Left ventricle myocardium inferior (tissue), 1 donor: ENCODE data around the gene NKPD1. TPM values are rescaled to one million over a fixed set of nuclear protein-coding genes. Genes with fewer than 3 reads are reported as not detected.

ENCODE experiments used
- DNase-seq: peaks from one replicate; pipeline ENCODE4 v3.0.0-alpha.2; 2020
- H3K27ac ChIP-seq: fragments of 200-600 bp; replicated peaks from 2 replicates; pipeline ENCODE4 v1.8.0; 2021
- H3K27me3 ChIP-seq: fragments of 200-600 bp; 2 replicates; pipeline ENCODE4 v1.8.0; 2021; ENCODE audit warnings: low read depth
- H3K36me3 ChIP-seq: fragments of 200-600 bp; 2 replicates; pipeline ENCODE4 v1.8.0; 2021
- H3K4me1 ChIP-seq: fragments of 200-600 bp; 2 replicates; pipeline ENCODE4 v1.8.0; 2021
- H3K4me3 ChIP-seq: fragments of 200-600 bp; 2 replicates; pipeline ENCODE4 v1.8.0; 2021; ENCODE audit warnings: mild to moderate bottlenecking, moderate library complexity
- H3K9me3 ChIP-seq: fragments of 200-600 bp; replicated peaks from 2 replicates; pipeline ENCODE4 v1.8.0; 2021
- intact Hi-C: fragments of 100-400 bp; cut with micrococcal nuclease; formaldehyde crosslinking; loops from one replicate; pipeline ENCODE4 v1.11.0; 2022
- total RNA-seq: library from RNA; stranded (reverse); fragmentation: NEBNext Ultra II Directional; extraction: Animal tissue kit (Norgen Biotek cat#: 25700); gene quantifications from one replicate; pipeline ENCODE4 v1.2.1, GENCODE V29; 2021
- TF ChIP-seq, protein P1 (sequence below): fragments of 200-600 bp; IDR thresholded peaks from 2 replicates; pipeline ENCODE4 v1.8.0; 2021; ENCODE audit warnings: antibody characterized with exemption, mild to moderate bottlenecking, borderline replicate concordance
- donor health status: DM: no; HTN: yes; CAD: no; lungs with severe emphysema.

NKPD1 gene
- total RNA-seq, 1 donor from 2014 or later: 0.05 TPM

DNA sequence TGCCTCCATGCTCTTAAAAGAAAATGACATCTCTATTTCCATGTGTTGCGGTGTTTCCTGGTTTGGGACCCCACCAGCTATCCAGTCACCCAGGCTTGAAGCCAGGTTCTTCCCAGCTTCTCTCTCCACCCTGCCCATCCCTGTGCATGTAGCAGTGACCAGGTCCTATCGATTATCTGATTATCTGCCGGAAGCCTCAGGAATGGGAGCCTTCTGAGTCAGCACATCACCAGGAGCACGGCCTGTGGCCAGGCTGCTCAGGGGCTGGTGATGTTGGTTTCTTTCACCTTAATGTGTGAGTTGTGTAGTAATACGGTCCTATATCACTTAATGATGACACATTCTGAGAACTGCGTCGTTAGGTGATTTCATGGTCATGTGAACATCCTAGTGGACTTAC, 34.1 kb downstream of the NKPD1 start:
- Histone ChIP-seq H3K9me3 (no peaks in the 10 kb centered on the region), H3K4me3 (no peak overlapping the region), H3K27me3 (no peaks in the 10 kb centered on the region), H3K4me1 (peaks cover 5% of the 10 kb centered on the region), H3K27ac (no peak overlapping the region), H3K36me3 (peaks cover 14% of the 10 kb centered on the region)
- TF ChIP-seq, protein P1, sequence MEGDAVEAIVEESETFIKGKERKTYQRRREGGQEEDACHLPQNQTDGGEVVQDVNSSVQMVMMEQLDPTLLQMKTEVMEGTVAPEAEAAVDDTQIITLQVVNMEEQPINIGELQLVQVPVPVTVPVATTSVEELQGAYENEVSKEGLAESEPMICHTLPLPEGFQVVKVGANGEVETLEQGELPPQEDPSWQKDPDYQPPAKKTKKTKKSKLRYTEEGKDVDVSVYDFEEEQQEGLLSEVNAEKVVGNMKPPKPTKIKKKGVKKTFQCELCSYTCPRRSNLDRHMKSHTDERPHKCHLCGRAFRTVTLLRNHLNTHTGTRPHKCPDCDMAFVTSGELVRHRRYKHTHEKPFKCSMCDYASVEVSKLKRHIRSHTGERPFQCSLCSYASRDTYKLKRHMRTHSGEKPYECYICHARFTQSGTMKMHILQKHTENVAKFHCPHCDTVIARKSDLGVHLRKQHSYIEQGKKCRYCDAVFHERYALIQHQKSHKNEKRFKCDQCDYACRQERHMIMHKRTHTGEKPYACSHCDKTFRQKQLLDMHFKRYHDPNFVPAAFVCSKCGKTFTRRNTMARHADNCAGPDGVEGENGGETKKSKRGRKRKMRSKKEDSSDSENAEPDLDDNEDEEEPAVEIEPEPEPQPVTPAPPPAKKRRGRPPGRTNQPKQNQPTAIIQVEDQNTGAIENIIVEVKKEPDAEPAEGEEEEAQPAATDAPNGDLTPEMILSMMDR: no peak
- intact Hi-C loops: no loop called here
- DNase-seq: no peak

DNA sequence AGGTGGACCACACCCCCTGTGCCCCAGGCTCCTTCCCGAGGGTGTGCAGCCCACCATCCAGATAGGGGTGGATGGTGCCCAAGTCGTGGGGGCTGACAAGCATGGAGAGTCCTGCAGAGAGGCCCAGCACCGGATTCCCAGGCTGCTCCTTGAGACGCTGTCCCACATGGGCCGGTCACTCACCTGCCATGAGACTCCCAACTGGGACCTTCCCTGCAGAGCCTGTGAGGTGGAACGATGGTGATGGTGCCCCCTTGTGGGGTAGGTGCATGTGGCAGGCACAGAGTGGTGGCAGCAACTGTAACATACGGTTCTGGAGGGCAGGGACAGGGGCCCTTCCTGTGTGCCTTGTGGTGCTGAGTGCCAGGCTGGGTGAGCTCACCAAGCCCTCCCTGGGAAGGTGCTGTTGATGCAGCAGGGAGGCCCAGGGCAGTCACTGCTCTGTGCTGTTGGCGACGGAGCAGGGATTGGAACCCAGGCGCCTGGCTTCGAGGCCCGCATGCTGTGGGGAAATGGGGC, 34.7 kb downstream of the NKPD1 start:
- Histone ChIP-seq H3K4me3 (no peak overlapping the region), H3K36me3 (peaks cover 14% of the 10 kb centered on the region), H3K27me3 (no peaks in the 10 kb centered on the region), H3K9me3 (no peaks in the 10 kb centered on the region), H3K27ac (no peak overlapping the region), H3K4me1 (peaks cover 5% of the 10 kb centered on the region)
- TF ChIP-seq, protein P1: peak; percentile 74
- DNase-seq: peak; percentile 31
- intact Hi-C loops: no loop called here

DNA sequence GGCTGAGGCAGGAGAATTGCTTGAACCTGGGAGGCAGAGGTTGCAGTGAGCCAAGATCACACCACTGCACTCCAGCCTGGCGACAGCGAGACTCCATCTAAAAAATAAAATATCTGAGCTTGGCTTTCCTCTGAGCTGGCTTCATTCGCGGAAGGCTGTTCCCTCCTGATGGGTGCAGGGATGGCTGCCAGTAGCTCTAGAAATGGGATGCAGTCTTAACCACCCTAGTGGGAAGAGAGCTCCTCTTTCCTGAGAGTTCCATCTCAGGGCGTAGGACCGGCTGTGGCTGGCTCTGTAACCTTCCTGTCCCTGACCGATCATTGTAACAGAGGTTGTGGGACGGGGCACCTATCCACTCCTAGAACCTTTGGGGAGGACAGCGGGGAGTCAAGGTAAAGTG, 35.4 kb downstream of the NKPD1 start:
- no peak for DNase-seq
- H3K4me3 ChIP-seq: no peak overlapping the region
- H3K9me3 ChIP-seq: no peaks in the 10 kb centered on the region
- intact Hi-C loops: no loop called here
- no peak overlapping the region for H3K27ac ChIP-seq
- TF ChIP-seq, protein P1: no peak
- H3K4me1 ChIP-seq: peaks cover 5% of the 10 kb centered on the region
- peaks cover 14% of the 10 kb centered on the region for H3K36me3 ChIP-seq
- H3K27me3 ChIP-seq: no peaks in the 10 kb centered on the region

DNA sequence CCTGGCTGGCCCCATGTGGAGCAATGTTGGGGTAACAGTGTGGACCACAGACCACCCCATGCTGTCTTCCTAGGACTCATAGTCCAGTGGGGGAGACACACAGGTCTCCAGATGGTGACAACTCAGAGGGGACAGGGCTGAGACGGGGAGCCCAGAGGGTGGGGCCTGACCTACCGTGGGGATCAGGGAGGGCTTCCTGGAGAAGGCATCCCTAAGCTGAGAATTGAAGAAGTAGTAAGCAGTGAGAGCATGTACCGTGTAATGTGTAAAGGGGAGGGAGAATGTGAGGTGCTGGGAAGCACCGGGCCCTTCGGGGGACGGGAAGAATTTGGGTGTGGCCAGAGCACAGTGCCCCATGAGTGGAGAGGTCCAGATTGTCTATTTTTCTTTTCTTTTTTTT, 36.8 kb downstream of the NKPD1 start:
- H3K36me3 ChIP-seq: peaks cover 14% of the 10 kb centered on the region
- no peak for DNase-seq

DNA sequence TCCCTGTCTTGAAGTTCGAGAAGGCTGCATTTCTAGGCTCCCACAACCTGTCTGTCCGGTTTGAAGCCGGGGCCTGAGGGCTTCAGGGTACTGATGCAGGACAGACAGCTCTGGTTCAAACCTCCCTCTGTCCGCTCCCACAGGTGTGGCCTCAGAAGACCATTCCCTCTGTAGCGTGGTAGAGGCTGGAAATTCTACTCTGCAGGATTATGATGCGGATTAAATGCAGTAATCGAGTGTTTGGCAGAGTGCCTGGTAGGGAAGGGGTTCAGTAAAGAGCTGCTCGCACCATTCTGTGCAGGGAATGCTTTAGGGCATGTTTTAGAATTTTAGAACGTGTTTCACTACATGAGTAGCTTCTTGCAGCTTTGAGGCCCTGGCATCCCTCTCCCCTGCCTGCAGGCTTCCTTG, 37.3 kb downstream of the NKPD1 start:
- H3K27ac ChIP-seq: no peak overlapping the region
- TF ChIP-seq, protein P1: no peak
- intact Hi-C loops: no loop called here
- no peaks in the 10 kb centered on the region for H3K27me3 ChIP-seq
- H3K36me3 ChIP-seq: peaks cover 9% of the 10 kb centered on the region
- H3K4me1 ChIP-seq: peaks cover 9% of the 10 kb centered on the region
- no peak for DNase-seq
- no peak overlapping the region for H3K4me3 ChIP-seq
- H3K9me3 ChIP-seq: no peaks in the 10 kb centered on the region

More for the DNA sequence above, 36.8 kb downstream of the NKPD1 start:
- no peak overlapping the region for H3K4me3 ChIP-seq
- peaks cover 5% of the 10 kb centered on the region for H3K4me1 ChIP-seq
- no peaks in the 10 kb centered on the region for H3K9me3 ChIP-seq
- H3K27ac ChIP-seq: no peak overlapping the region
- TF ChIP-seq, protein P1: no peak
- intact Hi-C loops: no loop called here
- no peaks in the 10 kb centered on the region for H3K27me3 ChIP-seq
